Measurements from ENCODE around the gene TMEM235. TPM values are rescaled to one million over a fixed set of nuclear protein-coding genes. Genes with fewer than 3 reads are reported as not detected.
A peak's percentile ranks its signal among the peaks of the same experiment; 100 is the strongest.

TMEM235 gene
- total RNA-seq, 2 donors from 2014 or later = not detected

DNA sequence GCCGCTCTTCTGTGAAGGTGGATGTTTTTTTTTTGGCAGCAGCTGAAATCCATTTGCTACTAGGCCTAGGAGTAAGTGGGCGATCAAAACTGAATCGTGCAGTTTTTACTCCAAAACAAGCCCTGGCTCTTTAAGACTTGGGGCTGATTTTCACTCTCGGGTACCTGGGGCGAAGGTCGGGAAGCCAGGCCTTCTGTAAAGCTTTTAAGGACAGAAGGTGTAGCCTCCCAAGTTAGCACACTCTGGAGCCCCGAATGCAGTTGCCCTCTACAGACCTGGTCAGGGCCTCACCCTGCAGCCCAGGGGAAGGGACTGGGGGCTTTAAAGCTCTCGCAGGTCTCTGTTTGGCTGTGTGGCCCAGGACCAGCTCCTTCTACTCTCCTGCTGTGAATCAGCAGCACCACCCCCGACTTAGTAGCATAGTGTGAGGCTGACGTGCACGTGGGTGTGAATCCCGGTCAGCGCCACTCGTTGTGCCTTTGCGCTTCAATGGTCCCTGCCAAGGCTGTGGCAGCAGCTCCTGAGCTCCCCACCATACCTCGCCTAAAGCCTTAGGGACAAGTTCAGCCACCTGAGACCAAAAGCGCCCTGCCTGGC lies 49.9 kb downstream of the TMEM235 start:
- no peak for DNase-seq
- no peak for ATAC-seq
- intact Hi-C loops (cut with DNase I) = no loop called here

DNA sequence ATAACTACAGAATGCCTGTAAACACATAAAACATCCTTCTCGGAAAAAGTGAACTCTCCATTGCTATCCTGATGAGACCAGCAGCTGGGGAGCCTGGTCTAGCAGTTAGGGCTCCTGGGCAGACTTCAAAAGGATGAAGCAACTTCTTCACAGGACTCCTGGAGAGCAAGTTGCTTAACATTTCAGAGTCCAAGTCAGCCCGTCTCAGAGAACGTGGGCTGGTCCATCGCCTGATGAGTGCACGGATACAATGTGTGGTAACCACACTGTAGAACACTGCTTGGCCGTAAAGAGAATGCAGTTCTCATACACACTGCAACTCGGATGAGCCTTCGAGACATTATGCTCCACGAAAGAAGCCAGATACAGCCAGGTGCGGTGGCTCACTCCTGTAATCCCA lies 52.7 kb downstream of the TMEM235 start:
- intact Hi-C loops (cut with DNase I) = no loop called here
- DNase-seq = no peak
- ATAC-seq = peak in 1 of 2 donors; percentile 25

DNA sequence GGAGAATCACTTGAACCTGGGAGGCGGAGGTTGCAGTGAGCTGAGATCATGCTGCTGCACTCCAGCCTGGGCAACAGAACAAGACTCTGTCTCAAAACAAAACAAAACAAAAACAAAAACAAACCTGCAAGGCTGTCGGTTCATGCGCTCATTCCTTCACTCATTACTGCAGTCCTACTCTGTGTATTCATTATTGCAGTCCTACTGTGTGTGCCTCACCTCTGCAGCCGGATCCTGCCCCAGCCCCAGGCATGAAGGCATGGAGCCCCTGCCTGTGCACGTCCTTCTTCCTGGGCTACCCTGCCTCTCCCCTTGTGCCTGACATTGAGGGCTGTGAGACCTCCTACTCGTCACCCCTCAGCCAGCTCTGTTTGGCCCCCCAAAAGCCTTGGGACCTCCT lies 57.6 kb downstream of the TMEM235 start:
- DNase-seq (no peak), ATAC-seq (no peak)
- intact Hi-C loops (cut with DNase I) = no loop called here

DNA sequence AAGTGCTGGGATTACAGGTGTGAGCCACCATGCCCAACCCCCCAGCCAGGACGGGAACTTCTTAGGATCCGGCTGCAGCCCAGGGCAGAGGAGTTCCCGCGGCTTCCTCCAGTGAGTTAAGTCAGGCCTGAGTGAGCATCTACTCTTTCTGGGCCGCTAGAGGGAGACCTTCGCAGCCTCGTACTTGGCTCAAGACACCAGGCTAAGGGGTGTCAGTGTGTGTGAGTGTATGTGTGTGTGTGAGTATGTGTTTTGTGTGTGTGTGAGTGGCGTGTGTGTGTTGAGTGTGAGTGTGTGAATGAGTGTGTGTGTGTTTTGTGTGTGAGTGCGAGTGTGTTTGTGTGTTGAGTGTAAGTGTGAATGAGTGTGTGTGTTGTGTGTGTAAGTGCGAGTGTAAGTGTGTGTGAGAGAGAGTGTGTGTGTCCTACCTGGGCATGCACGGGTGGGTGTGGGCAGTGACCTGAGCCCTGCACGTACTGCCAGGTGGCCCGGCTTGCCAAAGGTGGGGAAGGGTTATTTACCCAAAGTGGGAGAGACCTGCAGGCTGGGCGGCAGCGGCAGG lies 58.5 kb downstream of the TMEM235 start:
- ATAC-seq (peak; percentile 94), DNase-seq (peak; percentile 85)
- intact Hi-C loops (cut with DNase I) = loop anchor here (2.0 to 5.0 kb wide), 3 partner anchors 72 to 132 kb away; partner anchors contain the start of gene SOCS3 (in 1 of the 2)

Other genes with a start within 250 kb of the TMEM235 start
- 10 to 100 TPM; 24.9 to 32.0 TPM for gene TMC6, start 102.9 kb upstream of the TMEM235 start, total RNA-seq
- 1 to 10 TPM; 3.8 to 4.3 TPM for gene TMC8, start 100.9 kb upstream of the TMEM235 start, total RNA-seq
- gene C17orf99, start 85.2 kb upstream of the TMEM235 start, total RNA-seq = not detected
- gene SYNGR2, start 63.0 kb upstream of the TMEM235 start, total RNA-seq = 10 to 100 TPM; 73.4 to 84.5 TPM
- gene TK1, start 44.6 kb upstream of the TMEM235 start, total RNA-seq = 1 to 10 TPM; 1.8 to 7.7 TPM
- 10 to 100 TPM; 20.8 to 30.9 TPM for gene AFMID, start 44.3 kb upstream of the TMEM235 start, total RNA-seq
- gene BIRC5, start 17.4 kb upstream of the TMEM235 start, total RNA-seq = 1 to 10 TPM in 1 of 2 donors, under 1 TPM in 1; 0.16 to 1.6 TPM
- gene SOCS3, start 128.4 kb downstream of the TMEM235 start, total RNA-seq = 10 to 100 TPM; 15.1 to 78.1 TPM
- gene PGS1, start 147.0 kb downstream of the TMEM235 start, total RNA-seq = 10 to 100 TPM; 17.7 to 24.3 TPM